ENCODE results near the gene PLEKHJ1. TPM values are rescaled to one million over a fixed set of nuclear protein-coding genes. Genes with fewer than 3 reads are reported as not detected.

PLEKHJ1 gene
- total RNA-seq, 1 experiment from 2014 or later, result 78.6 TPM

DNA sequence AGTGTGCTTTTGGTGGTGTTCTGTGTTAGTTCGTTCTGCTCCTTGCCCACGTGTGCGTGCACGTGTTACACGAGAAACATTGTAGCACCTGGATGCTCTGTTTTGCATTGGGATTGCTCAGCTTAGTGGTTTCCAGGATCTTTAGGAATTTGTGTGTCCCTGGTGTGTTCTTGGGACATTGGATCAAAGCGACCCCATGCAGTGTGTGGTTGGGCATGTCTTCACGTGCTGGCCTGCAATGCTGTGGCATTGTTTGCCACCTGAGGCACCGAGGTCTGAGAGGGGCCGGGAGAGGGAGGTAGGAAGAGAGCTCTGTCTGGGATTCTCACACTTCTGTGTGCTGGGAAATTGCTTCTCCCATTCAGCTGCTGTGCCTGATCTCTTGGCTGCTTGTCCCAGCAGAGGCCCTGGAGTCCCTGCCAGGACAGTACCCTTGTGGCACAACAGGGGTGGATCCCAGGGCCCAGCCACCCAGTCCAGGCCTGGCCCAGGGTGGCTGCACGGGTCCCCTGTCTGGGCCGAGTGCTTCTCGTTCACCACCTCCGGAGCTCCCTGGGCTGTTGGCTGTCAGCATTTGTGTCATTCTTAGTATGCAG, 11.3 kb downstream of the PLEKHJ1 start:
- in situ Hi-C loops (cut with HindIII; ENCODE audit: low pct_unique_long_range_greater_than_20kb, low sequenced_read_pairs), result no loop called here
- BruUV-seq (replicated peaks), result no TSS peak
- Histone ChIP-seq H3K4me3 (ENCODE audit: low read depth in 2 of 2, low read length in 2 of 2) (no peak overlapping the region), H3K36me3 (ENCODE audit: control insufficient read depth, insufficient read depth, low read length) (no peaks in the 10 kb centered on the region), H3K9me3 (ENCODE audit: control insufficient read depth, insufficient read depth, low read depth, low read length) (no peaks in the 10 kb centered on the region), H3K27ac (ENCODE audit: low read length) (no peak overlapping the region), H3K4me1 (ENCODE audit: control insufficient read depth, insufficient read depth, low read length) (0 out of 2 replicates have a peak, but pooled peaks cover 3% of the 10 kb centered on the region), H3K27me3 (ENCODE audit: control insufficient read depth, insufficient read depth, low read length) (no peaks in the 10 kb centered on the region)
- intact Hi-C loops (cut with micrococcal nuclease; ENCODE audit: unreplicated experiment), result no loop called here
- ATAC-seq, result no peak
- ChIA-PET POLR2A (no interaction called here), CTCF (no interaction called here)
- DNase-seq (ENCODE audit: low read depth, low spot score), result no peak
- TF ChIP-seq POLR2AphosphoS5 (IDR thresholded peaks at IDR 0.05; ENCODE audit: low read depth, low read length) (no peak), TCF7L2 (IDR thresholded peaks at IDR 0.05; ENCODE audit: low read depth, low read length) (no peak), SIN3A (IDR thresholded peaks at IDR 0.05; ENCODE audit: borderline replicate concordance, insufficient read depth, low read depth, low read length) (no peak)
- TF ChIP-seq, protein P1, sequence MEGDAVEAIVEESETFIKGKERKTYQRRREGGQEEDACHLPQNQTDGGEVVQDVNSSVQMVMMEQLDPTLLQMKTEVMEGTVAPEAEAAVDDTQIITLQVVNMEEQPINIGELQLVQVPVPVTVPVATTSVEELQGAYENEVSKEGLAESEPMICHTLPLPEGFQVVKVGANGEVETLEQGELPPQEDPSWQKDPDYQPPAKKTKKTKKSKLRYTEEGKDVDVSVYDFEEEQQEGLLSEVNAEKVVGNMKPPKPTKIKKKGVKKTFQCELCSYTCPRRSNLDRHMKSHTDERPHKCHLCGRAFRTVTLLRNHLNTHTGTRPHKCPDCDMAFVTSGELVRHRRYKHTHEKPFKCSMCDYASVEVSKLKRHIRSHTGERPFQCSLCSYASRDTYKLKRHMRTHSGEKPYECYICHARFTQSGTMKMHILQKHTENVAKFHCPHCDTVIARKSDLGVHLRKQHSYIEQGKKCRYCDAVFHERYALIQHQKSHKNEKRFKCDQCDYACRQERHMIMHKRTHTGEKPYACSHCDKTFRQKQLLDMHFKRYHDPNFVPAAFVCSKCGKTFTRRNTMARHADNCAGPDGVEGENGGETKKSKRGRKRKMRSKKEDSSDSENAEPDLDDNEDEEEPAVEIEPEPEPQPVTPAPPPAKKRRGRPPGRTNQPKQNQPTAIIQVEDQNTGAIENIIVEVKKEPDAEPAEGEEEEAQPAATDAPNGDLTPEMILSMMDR (IDR thresholded peaks at IDR 0.05), result no peak
- TF ChIP-seq, protein P2, sequence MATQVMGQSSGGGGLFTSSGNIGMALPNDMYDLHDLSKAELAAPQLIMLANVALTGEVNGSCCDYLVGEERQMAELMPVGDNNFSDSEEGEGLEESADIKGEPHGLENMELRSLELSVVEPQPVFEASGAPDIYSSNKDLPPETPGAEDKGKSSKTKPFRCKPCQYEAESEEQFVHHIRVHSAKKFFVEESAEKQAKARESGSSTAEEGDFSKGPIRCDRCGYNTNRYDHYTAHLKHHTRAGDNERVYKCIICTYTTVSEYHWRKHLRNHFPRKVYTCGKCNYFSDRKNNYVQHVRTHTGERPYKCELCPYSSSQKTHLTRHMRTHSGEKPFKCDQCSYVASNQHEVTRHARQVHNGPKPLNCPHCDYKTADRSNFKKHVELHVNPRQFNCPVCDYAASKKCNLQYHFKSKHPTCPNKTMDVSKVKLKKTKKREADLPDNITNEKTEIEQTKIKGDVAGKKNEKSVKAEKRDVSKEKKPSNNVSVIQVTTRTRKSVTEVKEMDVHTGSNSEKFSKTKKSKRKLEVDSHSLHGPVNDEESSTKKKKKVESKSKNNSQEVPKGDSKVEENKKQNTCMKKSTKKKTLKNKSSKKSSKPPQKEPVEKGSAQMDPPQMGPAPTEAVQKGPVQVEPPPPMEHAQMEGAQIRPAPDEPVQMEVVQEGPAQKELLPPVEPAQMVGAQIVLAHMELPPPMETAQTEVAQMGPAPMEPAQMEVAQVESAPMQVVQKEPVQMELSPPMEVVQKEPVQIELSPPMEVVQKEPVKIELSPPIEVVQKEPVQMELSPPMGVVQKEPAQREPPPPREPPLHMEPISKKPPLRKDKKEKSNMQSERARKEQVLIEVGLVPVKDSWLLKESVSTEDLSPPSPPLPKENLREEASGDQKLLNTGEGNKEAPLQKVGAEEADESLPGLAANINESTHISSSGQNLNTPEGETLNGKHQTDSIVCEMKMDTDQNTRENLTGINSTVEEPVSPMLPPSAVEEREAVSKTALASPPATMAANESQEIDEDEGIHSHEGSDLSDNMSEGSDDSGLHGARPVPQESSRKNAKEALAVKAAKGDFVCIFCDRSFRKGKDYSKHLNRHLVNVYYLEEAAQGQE (IDR thresholded peaks at IDR 0.05; ENCODE audit: insufficient read depth in 1 of 2, low read depth in 2 of 2, low read length in 1 of 2), result no peak

DNA sequence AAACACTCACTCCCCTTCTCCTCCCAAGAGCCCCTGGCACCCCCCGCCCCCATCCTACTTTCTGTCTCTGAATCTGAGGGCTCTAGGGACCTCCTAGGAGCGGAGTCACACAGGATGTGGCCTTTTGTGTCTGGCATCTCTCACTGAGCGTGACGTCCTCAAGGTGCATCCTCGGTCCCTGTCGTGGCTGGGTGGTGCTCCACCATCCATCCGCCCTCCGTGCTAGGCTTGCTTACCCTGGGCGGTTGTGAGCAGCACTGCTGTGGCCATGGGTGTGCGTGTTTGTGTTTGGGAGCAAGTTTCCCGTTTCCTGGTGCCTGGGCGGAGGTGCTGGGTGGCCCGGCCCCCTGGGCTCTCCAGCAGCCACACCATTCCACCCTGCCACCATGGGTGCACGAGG, 12.2 kb downstream of the PLEKHJ1 start:
- in situ Hi-C loops (cut with HindIII; ENCODE audit: low pct_unique_long_range_greater_than_20kb, low sequenced_read_pairs) (no loop called here), intact Hi-C loops (cut with micrococcal nuclease; ENCODE audit: unreplicated experiment) (no loop called here)
- no peaks in the 10 kb centered on the region for H3K27me3 ChIP-seq (ENCODE audit: control insufficient read depth, insufficient read depth, low read length)
- 0 out of 2 replicates have a peak, but pooled peaks cover 3% of the 10 kb centered on the region for H3K4me1 ChIP-seq (ENCODE audit: control insufficient read depth, insufficient read depth, low read length)
- no peaks in the 10 kb centered on the region for H3K36me3 ChIP-seq (ENCODE audit: control insufficient read depth, insufficient read depth, low read length)
- BruUV-seq (replicated peaks), result no TSS peak
- H3K4me3 ChIP-seq (ENCODE audit: low read depth in 2 of 2, low read length in 2 of 2), result no peak overlapping the region
- no peak overlapping the region for H3K27ac ChIP-seq (ENCODE audit: low read length)
- no peaks in the 10 kb centered on the region for H3K9me3 ChIP-seq (ENCODE audit: control insufficient read depth, insufficient read depth, low read depth, low read length)
- CTCF ChIA-PET, result no interaction called here
- ATAC-seq, result no peak
- POLR2A ChIA-PET, result no interaction called here
- TF ChIP-seq POLR2AphosphoS5 (IDR thresholded peaks at IDR 0.05; ENCODE audit: low read depth, low read length) (no peak), SIN3A (IDR thresholded peaks at IDR 0.05; ENCODE audit: borderline replicate concordance, insufficient read depth, low read depth, low read length) (no peak), TCF7L2 (IDR thresholded peaks at IDR 0.05; ENCODE audit: low read depth, low read length) (no peak)
- TF ChIP-seq, protein P2 (IDR thresholded peaks at IDR 0.05; ENCODE audit: insufficient read depth in 1 of 2, low read depth in 2 of 2, low read length in 1 of 2), result no peak
- TF ChIP-seq, protein P1 (IDR thresholded peaks at IDR 0.05), result no peak
- DNase-seq (ENCODE audit: low read depth, low spot score), result no peak
